Activated CD4-positive, alpha-beta T cell treated with anti-CD3 and anti-CD28 coated beads, Interleukin-2, amount 50 U/mL, for 4 hours (primary cell): Measurements from ENCODE around the gene PCDH19.

Experiments used
- DNase-seq, 2 experiments: peaks; one replicate each; pipeline ENCODE4 v3.0.0-alpha.2; 2020

Gene PCDH19

DNA sequence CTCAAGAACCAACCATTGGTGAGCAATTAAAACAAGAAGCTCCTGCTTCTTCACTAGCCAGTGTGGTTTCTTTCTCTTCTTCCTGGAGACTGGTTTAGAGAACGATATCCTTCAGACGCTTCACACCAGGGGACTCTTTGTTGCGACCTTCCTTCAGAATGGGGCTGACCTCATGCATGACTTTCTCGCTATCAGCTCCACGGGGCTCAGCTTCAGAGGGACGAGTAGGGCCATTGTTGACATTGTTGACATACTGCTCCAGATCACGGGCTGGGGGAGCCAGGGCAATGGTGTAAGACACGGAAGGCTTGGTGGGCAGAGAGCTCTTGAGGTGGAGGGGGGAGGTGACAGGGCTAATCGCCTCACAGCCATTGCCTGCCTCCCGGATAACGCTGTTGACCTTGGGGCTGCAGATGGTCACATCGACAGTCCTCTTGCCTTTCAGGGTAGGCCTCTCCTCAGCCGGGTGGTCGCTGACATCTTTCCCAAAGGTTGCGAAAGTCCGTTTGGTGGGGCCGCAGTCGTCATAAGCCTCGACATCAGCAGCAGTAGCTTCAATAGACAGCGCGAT is 113.8 kb downstream of the PCDH19 start:
- no peak for DNase-seq

- DNase-seq = no peak
These were observed 115.1 kb downstream of the PCDH19 start for GRCh38 chrX:100294965-100295364.

DNA sequence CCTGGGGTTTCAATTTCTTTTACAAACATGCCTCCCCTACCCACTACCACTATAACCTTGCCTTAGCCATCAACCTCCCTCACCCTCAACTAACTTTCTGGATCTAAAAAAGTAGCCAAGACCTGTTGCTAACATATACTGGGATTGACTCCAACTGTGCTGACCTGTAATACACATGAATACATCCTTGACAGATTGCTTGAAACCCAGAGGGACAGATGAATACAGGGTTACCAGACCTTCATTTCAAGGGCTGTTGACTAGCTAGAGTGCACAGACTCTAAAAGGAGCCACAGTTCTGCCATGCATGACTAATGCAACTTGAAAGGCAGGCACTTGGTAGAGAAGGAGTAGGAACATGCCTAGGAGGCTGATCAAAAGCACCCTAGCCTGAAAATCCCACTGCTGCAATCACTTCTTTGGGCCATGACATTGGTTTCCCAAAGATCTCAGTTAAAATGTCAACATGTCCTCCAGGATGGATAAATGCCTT is 121.0 kb downstream of the PCDH19 start:
- no peak for DNase-seq

DNA sequence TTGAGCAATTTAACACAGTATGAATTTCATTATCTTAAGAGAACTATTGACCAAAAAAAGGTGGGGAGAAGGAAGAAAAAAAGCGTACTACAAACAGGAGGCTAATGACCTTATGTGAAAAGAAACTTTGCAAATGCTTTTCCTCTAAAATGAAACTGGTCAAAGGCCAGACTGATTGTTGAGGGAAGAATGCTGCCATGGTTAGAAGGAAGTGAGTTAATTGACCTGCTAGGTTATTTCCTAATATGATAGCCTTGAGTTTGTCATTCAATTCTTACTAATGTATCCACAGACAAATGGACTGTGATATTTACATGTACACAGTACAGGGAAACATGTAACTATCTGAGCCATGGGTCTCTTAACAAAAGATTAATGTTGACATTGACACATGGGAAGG is 132.8 kb downstream of the PCDH19 start:
- no peak for DNase-seq

DNA sequence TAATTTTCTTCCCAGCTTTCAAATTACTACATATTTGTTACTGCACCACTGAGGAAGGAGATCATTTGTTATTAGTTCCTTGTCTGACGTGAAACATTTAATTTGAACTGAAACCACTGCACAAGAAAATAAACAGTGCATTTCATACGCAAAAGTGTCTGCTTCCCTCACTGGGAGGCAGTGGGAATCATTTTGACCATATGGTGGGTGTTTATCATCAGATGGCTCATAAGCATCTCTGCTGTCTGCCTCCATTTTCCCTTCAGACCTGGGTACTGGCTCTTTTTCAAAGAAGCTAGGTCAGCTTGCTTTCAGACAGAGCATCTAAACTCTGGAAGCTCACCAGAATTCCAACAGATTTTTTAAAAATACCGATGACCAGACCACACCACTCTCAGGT is 135.2 kb downstream of the PCDH19 start:
- DNase-seq = no peak

- DNase-seq = no peak
These were observed 144.9 kb downstream of the PCDH19 start for GRCh38 chrX:100265179-100265578.

GRCh38 chrX:100264200-100264599 is 145.9 kb downstream of the PCDH19 start:
- no peak for DNase-seq

DNA sequence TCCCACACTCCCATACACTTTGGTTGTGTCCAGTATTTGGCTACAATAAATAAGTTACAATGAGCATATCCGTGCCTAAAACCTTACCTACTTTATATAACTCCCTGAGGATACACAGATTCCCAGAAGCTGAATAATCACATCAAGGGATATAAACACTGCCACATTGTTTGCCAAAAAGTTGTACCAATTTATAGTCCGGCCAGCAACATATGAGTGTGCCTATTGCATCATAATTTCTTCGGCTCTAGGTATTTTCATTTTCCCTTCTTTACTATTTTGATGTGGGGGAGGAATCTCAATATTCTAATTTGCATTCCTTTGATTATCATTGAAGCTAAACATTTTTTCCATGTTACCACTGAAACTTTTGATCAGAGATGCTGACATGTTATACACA is 146.4 kb downstream of the PCDH19 start:
- DNase-seq = no peak

DNA sequence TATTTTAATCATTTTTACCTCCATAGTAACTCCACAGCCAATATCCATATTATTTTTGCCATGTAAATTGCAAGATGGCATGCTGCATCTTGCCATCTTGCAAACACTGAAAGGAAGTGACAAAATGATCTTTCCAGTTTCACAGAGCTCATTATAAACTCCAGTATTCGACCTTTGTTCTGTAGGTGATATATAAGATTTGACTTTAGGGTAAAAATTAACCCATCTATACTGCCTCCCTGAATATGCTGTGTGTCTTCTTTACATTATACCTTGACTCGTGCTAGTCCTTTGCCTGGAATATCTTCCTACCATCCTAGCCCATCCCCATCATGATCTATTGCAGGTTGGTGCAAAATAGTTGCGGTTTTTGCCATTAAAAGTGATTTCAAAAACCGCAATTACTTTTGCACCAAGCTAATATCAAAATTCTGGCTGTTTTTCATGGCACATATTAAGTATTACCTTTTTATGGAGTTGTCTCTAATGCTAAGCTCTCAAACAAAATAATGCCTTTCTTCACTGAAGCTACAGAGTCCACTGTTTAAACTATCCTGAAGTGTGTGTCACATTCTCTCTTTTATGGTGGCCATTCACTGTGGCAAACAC is 161.1 kb downstream of the PCDH19 start:
- DNase-seq = no peak

- DNase-seq = no peak
These were observed 162.2 kb downstream of the PCDH19 start for GRCh38 chrX:100247826-100248225.

DNA sequence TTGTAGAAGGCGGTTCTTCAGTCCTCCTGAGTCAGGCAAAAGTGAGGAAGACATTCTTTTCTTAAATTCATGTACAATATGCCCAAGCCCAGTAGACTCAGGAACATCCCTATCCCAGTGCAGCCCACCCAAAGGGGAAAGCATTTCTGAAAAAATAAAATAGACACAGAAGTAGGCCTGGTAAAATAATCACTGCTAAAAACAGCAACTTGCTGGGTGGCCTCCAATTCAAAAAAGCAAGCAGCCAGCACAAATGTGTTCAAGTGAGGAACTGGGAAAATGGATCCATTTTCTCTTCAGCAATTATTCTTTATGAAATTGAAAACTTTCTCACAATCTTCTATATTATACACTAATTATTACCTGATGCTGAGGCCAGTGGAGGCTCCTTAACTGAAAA is 165.4 kb downstream of the PCDH19 start:
- no peak for DNase-seq
